ENCODE results near the gene PRKN. TPM values are rescaled to one million over a fixed set of nuclear protein-coding genes. Genes with fewer than 3 reads are reported as not detected.
"Not testable (repeated sequence)": the region's sequence is repeated elsewhere in the genome, so short reads cannot be mapped to it uniquely, and the experiment has no call there.

PRKN gene
- total RNA-seq, 6 experiments from 2014 or later = 0.32 TPM; not detected in 5

- H3K27ac Mint-ChIP-seq = no peak overlapping the region
- TF ChIP-seq CTCF (IDR thresholded peaks at IDR 0.05) = no peak
- no peak overlapping the region for H3K4me3 Mint-ChIP-seq
- H3K9me3 Mint-ChIP-seq = peaks cover 53% of the 10 kb centered on the region
- DNase-seq = no peak
- H3K36me3 Mint-ChIP-seq (ENCODE audit: low read depth) = peaks cover 6% of the 10 kb centered on the region; the same call in 1 of the 2 replicates
- no peaks in the 10 kb centered on the region for H3K4me1 Mint-ChIP-seq (ENCODE audit: low read depth)
- no peaks in the 10 kb centered on the region; the same call in 1 of the 2 replicates for H3K27me3 Mint-ChIP-seq (ENCODE audit: insufficient read depth)
Measured at GRCh38 chr6:162538643-162539064, 188.9 kb downstream of the PRKN start.

GRCh38 chr6:162533009-162533400 is 194.6 kb downstream of the PRKN start:
- DNase-seq = no peak
- H3K9me3 Mint-ChIP-seq = peaks cover 40% of the 10 kb centered on the region
- TF ChIP-seq CTCF (IDR thresholded peaks at IDR 0.05) = no peak
- H3K4me1 Mint-ChIP-seq (ENCODE audit: low read depth) = no peaks in the 10 kb centered on the region
- no peak overlapping the region for H3K27ac Mint-ChIP-seq
- H3K36me3 Mint-ChIP-seq (ENCODE audit: low read depth) = peaks cover 6% of the 10 kb centered on the region; the same call in 1 of the 2 replicates
- H3K27me3 Mint-ChIP-seq (ENCODE audit: insufficient read depth) = peaks cover 2% of the 10 kb centered on the region
- H3K4me3 Mint-ChIP-seq = no peak overlapping the region

GRCh38 chr6:162532283-162533008 is 195.1 kb downstream of the PRKN start:
- TF ChIP-seq CTCF (IDR thresholded peaks at IDR 0.05) = no peak

GRCh38 chr6:162531391-162531790 is 196.2 kb downstream of the PRKN start:
- not testable (repeated sequence) for H3K36me3 Mint-ChIP-seq (ENCODE audit: low read depth); H3K27me3 Mint-ChIP-seq (ENCODE audit: insufficient read depth); H3K4me1 Mint-ChIP-seq (ENCODE audit: low read depth); H3K4me3 Mint-ChIP-seq; H3K27ac Mint-ChIP-seq; DNase-seq
- peaks cover 39% of the 10 kb centered on the region for H3K9me3 Mint-ChIP-seq

More at GRCh38 chr6:162532283-162533008, 195.1 kb downstream of the PRKN start:
- H3K27ac Mint-ChIP-seq = no peak overlapping the region
- H3K36me3 Mint-ChIP-seq (ENCODE audit: low read depth) = peaks cover 2% of the 10 kb centered on the region; the same call in 1 of the 2 replicates
- peaks cover 2% of the 10 kb centered on the region for H3K27me3 Mint-ChIP-seq (ENCODE audit: insufficient read depth)
- DNase-seq = no peak
- H3K9me3 Mint-ChIP-seq = peaks cover 35% of the 10 kb centered on the region
- H3K4me1 Mint-ChIP-seq (ENCODE audit: low read depth) = no peaks in the 10 kb centered on the region
- no peak overlapping the region for H3K4me3 Mint-ChIP-seq

GRCh38 chr6:162528538-162528937 is 199.0 kb downstream of the PRKN start:
- no peak for TF ChIP-seq CTCF (IDR thresholded peaks at IDR 0.05)
- no peak overlapping the region for H3K4me3 Mint-ChIP-seq
- H3K36me3 Mint-ChIP-seq (ENCODE audit: low read depth) = peaks cover 4% of the 10 kb centered on the region; the same call in 1 of the 2 replicates
- H3K27ac Mint-ChIP-seq = no peak overlapping the region
- no peaks in the 10 kb centered on the region for H3K4me1 Mint-ChIP-seq (ENCODE audit: low read depth)
- DNase-seq = no peak
- peaks cover 41% of the 10 kb centered on the region for H3K9me3 Mint-ChIP-seq
- peaks cover 2% of the 10 kb centered on the region; the same call in 1 of the 2 replicates for H3K27me3 Mint-ChIP-seq (ENCODE audit: insufficient read depth)

GRCh38 chr6:162526960-162527359 is 200.6 kb downstream of the PRKN start:
- peaks cover 45% of the 10 kb centered on the region for H3K9me3 Mint-ChIP-seq
- H3K4me3 Mint-ChIP-seq = no peak overlapping the region
- peaks cover 4% of the 10 kb centered on the region; the same call in 1 of the 2 replicates for H3K36me3 Mint-ChIP-seq (ENCODE audit: low read depth)
- no peak for TF ChIP-seq CTCF (IDR thresholded peaks at IDR 0.05)
- H3K27me3 Mint-ChIP-seq (ENCODE audit: insufficient read depth) = peaks cover 2% of the 10 kb centered on the region
- H3K4me1 Mint-ChIP-seq (ENCODE audit: low read depth) = no peaks in the 10 kb centered on the region
- no peak for DNase-seq
- no peak overlapping the region for H3K27ac Mint-ChIP-seq
